Right forelimb (tissue), 1 donor: ENCODE data around the gene TMEM214.

Source experiments
- DNase-seq: peaks from one replicate; pipeline ENCODE4 v3.0.0-alpha.2; 2018

The TMEM214 gene

DNA sequence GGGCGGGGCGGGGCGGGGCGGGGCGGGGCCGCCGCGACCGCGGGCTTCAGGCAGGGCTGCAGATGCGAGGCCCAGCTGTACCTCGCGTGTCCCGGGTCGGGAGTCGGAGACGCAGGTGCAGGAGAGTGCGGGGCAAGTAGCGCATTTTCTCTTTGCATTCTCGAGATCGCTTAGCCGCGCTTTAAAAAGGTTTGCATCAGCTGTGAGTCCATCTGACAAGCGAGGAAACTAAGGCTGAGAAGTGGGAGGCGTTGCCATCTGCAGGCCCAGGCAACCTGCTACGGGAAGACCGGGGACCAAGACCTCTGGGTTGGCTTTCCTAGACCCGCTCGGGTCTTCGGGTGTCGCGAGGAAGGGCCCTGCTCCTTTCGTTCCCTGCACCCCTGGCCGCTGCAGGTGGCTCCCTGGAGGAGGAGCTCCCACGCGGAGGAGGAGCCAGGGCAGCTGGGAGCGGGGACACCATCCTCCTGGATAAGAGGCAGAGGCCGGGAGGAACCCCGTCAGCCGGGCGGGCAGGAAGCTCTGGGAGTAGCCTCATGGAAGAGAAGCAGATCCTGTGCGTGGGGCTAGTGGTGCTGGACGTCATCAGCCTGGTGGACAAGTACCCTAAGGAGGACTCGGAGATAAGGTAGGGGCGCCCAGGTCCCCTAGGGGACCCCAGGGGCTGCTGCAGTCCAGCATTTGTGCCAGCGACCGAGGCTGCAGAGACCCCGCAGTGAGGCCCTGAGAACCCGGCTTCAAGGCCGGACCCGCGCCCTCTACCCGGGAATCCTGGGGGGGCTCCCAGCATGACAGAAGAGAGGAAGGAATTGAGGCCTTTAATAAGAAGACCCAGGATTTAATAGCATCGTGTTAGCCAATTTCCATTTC, 54.2 kb downstream of the TMEM214 start, which contains the start of gene KHK:
KHK (plus strand) TSS at position 49 of the 870 bp plus-strand sequence; CDS start at position 537, 488 bp downstream.
- DNase-seq: no peak

DNA sequence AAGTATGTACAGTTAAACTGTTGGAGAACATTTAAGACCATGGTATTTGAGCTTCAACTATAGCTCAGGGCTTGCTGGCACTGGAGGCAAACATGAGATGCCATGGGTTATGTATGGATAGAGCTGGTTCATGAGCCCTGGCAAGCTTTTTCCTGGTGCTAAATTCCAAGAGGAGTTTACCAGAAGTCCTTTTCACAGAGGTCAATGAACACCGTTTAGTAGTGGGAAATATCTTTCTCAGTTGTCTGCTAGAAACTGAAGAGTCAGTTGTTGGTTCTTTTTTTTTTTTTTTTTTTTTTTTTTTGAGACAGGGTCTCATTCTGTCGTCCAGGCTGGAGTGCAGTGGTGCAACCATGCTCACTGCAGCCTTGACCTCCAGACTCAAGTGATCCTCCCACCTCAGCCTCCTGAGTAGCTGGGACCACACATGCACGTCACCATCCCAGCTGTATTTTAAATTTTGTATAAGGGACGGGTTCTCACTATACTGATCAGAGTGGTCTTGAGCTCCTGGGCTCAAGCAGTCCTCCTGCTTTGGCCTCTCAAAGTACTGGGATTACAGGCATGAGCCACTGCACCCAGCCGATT, 55.2 kb downstream of the TMEM214 start:
- DNase-seq: no peak

DNA sequence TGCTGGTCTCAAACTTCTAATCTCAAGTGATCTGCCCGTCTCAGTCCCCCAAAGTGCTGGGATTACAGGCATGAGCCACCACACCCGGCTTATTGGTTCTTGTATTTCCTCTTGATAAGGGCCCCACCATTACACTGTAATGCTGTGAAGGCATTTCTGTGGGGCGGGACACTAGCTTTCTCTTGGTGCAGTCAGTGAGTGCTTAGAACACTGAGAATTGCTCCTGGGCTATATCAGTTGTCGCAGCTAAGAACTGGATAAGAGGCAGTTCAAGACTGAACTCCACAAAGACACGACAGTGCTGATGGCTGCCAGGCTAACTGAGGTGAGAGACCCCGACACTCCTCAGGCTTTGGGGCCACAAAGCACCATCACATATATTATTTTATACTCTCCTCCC, 55.9 kb downstream of the TMEM214 start:
- no peak for DNase-seq

DNA sequence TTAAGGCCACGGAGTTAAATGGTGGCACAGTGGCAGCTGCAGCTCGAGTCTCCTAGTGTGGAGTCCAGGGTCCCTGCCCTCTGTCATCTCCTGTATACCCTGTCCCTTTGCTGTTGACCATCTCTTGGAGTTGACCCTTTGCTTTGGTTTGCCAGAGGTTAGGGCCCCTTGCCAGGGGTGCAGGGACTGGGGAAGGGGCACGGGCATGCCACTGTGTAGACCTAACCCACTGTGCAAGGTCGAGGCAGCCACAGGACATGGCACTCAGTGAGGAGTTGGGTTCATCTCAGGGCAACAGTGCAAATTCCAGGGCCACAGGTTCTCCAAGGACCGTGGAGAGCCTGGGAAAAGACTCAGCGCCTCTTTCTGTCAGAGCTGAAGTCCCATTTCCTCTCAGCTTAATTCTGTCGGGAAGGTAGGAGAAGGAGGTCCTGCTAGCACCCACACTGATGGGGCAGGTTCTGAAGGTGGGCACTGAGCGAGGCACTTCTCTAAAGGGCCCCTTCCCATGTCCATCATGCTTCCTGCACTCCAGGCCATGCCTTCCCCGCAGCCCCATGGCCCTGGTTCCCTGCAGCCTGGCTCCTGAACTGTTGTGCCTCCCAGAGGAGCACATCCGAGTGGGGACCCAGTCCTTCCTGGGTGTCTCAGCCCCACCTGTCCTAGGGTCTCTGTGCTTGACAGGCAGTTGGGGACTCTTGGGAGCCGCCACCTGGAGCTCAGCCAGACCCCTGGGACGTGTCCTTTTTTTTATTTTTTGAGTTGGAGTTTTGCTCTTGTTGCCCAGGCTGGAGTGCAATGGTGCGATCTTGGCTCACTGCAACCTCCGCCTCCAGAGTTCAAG, 56.6 kb downstream of the TMEM214 start:
- DNase-seq: no peak
